Measurements from ENCODE around the gene PYGB. TPM values are rescaled to one million over a fixed set of nuclear protein-coding genes. Genes with fewer than 3 reads are reported as not detected.
"Not testable (repeated sequence)": the region's sequence is repeated elsewhere in the genome, so short reads cannot be mapped to it uniquely, and the experiment has no call there.

PYGB gene
- total RNA-seq, 1 experiment from 2014 or later, result 288 TPM

DNA sequence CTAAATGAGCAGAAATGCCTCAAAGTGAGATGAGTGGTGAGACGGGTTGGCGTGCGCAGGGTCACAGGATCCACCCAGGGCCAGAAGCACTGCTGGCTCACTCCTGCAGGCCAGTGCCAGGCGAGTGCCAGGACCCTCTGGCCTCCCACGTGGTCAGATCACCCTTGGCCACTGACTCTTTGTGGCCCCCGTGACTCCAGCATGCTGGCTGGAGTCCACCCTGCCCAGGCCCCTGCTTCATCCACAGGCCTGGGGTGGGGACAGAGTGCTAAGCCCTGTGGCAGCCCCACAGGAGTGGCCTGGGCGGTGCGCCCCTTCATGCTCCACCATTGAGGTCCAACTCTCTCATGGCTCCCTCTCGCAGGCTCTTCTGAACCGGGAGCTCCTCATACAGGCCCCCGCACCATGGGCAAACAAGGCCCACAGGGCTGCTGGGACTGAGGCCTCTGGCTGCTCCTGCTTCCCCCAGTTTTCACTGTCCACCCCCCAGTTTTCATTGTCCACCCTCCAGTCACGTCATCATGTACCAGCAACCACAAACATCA is 81.1 kb downstream of the PYGB start:
- in situ Hi-C loops (cut with HindIII; ENCODE audit: low pct_unique_long_range_greater_than_20kb, low sequenced_read_pairs), result no loop called here

DNA sequence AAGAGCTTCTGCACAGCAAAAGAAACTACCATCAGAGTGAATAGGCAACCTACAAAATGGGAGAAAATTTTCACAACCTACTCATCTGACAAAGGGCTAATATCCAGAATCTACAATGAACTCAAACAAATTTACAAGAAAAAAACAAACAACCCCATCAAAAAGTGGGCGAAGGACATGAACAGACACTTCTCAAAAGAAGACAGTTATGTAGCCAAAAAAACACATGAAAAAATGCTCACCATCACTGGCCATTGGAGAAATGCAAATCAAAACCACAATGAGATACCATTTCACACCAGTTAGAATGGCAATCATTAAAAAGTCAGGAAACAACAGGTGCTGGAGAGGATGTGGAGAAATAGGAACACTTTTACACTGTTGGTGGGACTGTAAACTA is 87.1 kb downstream of the PYGB start:
- in situ Hi-C loops (cut with HindIII; ENCODE audit: low pct_unique_long_range_greater_than_20kb, low sequenced_read_pairs); DNase-seq (ENCODE audit: low read depth): not testable (repeated sequence)

More for the DNA sequence above, 81.1 kb downstream of the PYGB start:
- no peak for DNase-seq (ENCODE audit: low read depth)

DNA sequence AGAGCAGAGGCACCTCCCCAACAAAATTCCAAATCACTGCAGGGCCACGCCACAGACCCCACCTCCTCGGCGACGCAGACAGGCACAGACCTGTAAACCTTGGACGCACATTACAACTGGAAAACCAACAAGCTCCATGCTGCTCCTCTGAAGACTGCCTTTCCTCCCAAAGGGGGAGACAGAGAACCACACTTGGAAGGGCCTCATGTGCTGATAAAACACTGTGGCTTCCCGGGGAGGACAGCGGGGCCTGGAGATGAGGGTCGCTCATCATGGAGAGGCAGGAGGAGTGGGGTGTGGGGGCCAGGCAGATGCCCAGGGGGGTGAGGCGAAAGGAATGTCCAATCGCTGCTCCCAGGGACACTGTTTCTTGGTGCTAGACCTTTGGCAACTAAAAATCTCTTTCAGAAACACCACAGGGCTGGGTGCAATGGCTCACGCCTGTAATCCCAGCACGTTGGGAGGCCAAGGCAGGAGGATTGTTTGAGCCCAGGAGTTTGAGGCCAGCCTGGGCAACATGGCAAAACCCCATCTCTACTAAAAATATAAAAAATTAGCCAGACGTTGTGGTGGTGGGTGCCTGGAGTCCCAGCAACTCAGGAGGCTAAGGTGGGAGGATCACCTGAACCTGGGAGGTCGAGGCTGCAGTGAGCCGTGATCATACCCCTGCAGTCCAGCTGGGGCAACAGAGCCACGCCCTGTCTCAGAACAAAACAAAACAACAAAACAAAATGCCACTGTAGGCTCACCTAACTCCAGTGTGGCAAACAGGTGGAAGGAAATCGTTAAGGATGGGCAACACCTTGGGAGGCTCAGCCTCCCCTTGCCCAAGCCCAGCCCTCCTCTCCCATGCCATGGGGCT is 88.9 kb downstream of the PYGB start:
- in situ Hi-C loops (cut with HindIII; ENCODE audit: low pct_unique_long_range_greater_than_20kb, low sequenced_read_pairs), result no loop called here
- no peak for DNase-seq (ENCODE audit: low read depth)

DNA sequence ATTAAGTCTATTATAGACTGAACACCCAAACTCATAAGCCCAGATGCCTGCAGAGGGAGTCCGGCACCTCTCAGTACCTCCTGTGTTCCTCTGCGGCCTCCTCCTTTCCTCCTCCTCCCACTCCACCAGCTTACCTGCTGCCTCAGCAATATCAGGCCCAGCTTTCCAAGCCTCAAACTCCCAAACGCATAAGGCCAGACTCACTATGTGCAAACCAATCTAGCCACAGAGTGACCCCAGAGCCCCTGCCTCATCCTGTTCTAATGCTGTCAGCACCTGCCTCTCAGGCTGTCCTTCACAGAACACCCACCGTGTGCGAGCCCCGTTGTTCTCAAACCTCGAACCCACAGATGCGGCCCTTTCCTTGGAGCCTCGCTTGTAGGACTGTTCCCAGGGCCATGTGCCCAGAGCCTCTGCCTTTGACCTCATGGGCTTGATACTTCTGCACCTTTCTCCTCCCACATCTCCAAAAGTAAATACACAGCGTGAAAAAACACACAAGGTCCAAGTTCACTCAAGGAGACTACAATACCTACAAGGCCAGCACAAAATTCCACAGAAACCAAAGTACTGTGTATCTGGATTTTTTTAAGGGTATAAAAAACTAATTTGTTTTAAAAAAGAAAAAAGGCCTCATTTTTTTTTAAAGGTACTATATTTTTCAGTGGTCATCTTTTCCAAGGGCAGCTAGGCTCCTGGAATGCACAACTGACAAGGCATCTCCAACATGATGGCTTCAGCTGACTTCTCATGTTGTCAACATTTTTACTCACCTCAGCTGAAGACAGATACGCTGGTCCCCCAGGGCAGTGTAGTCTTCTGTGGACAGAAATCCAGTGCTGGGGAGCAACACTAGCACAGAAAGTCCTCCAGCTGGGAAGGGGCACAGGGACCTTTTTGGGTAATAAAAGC is 90.5 kb downstream of the PYGB start:
- DNase-seq (ENCODE audit: low read depth), result no peak
- in situ Hi-C loops (cut with HindIII; ENCODE audit: low pct_unique_long_range_greater_than_20kb, low sequenced_read_pairs), result no loop called here

DNA sequence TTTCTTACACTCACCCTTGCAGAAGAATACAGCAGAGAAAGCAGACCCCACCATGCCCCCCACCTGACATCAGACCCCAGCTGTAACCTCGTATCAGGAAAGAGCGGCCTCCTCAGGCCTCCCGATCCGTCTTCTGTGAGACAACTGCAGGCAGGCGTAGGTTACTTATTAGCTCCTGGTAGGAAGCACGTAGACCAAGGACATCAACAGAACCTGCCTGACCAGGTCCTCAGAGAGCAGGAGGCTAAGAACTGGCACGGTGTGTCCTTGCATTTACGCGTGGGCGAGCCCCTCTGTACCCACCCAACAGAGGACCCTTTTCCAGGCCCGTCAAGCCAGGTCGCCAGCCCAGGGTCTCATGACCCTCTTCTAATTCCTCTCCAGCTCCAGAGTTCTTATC is 91.7 kb downstream of the PYGB start:
- DNase-seq (ENCODE audit: low read depth), result no peak

GRCh38 chr20:25340380-25340779 is 92.5 kb downstream of the PYGB start:
- in situ Hi-C loops (cut with HindIII; ENCODE audit: low pct_unique_long_range_greater_than_20kb, low sequenced_read_pairs), result no loop called here
- no peak for DNase-seq (ENCODE audit: low read depth)

More for the DNA sequence above, 91.7 kb downstream of the PYGB start:
- in situ Hi-C loops (cut with HindIII; ENCODE audit: low pct_unique_long_range_greater_than_20kb, low sequenced_read_pairs), result no loop called here

DNA sequence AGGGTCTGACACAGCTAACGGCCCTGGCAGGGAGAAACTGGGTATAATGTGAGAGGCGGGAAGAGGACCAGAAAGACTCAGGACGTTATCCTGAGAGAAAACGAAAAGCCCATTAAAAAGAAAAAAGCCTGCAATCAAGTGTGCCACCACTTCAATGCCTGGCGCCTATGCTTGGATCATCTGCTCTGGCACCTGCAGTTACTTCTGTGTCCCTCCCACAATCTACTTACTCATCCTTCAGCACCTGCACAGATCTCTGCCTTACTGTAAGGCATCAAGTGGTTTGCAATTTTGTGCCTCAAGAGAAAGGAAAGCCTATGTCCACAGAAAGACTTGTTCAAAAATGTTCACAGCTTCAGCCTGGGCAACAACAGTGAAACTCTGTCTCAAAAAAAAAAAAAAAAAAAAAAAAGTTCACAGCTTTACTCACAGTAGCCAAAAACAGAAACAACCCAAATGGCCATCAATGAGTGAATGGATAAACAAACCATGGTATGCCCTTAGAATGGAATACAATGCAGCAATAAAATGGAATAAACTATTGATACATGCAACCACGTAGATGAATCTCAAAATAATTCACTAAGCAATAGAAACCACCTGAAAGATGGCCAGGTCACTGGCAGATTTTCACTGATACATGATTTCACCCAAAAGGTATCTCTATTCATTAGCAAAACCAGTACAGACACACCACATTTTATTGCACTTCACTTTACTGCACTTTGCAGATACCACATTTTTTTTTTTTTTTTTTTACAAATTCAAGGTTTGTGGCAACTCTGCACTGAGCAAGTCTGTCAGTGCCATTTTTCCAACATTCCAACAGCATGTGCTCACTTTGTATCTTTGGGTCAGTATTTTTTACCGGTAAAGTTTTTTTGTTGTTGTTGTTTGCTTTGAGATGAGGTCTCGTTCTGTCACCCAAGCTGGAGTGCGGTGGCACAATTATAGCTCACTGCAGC is 94.1 kb downstream of the PYGB start:
- DNase-seq (ENCODE audit: low read depth), result no peak

DNA sequence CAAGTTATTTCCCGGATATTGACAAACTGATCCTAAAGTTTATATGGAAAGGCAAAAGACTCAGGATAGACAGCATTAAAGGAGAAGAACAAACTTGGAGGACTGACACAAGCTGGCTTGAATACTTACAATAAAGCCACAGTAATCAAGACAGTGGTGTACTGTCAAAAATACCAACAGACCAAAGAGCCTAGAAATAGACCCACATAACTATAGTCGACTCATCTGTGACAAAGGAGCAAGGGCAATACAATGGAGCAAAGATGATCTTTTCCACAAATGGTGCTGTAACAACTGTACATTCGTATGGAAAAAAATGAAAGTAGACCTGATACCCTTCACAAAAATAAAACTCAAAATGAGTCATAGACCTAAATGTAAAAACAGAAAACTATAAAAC is 96.7 kb downstream of the PYGB start:
- in situ Hi-C loops (cut with HindIII; ENCODE audit: low pct_unique_long_range_greater_than_20kb, low sequenced_read_pairs), result no loop called here
- DNase-seq (ENCODE audit: low read depth), result no peak

More for the DNA sequence above, 94.1 kb downstream of the PYGB start:
- in situ Hi-C loops (cut with HindIII; ENCODE audit: low pct_unique_long_range_greater_than_20kb, low sequenced_read_pairs), result no loop called here

DNA sequence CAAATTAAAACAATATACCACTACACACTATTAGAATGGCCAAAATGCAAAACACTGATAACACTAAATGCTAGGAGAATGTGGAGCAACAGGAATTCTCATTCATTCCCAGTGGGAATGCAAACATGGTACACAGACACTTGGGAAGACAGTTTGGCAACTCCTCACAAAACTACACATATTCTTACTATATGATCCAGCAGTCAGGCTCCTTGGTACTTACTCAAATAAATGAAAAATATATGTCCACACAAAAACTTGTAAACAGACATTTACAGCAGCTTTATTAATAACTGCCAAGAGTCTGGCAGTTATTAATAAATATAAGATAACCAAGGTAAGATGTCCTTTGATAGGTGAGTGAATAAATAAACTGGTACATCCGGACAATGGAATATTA is 97.8 kb downstream of the PYGB start:
- in situ Hi-C loops (cut with HindIII; ENCODE audit: low pct_unique_long_range_greater_than_20kb, low sequenced_read_pairs), result no loop called here
- DNase-seq (ENCODE audit: low read depth), result no peak

GRCh38 chr20:25346349-25346748 is 98.5 kb downstream of the PYGB start:
- in situ Hi-C loops (cut with HindIII; ENCODE audit: low pct_unique_long_range_greater_than_20kb, low sequenced_read_pairs), result no loop called here
- DNase-seq (ENCODE audit: low read depth), result no peak

Other genes with a start within 250 kb of the PYGB start
- 17.6 and 18.0 TPM in 2 replicates for gene ACSS1, start 189.9 kb upstream of the PYGB start, total RNA-seq (2014; rRNA removed; shearing (Covaris generic); ENCODE audit: low replicate concordance)
- not detected in 2 replicates for gene VSX1, start 165.9 kb upstream of the PYGB start, total RNA-seq (2014; rRNA removed; shearing (Covaris generic); ENCODE audit: low replicate concordance)
- 88.4 and 122 TPM in 2 replicates for gene ENTPD6, start 52.4 kb upstream of the PYGB start, total RNA-seq (2014; rRNA removed; shearing (Covaris generic); ENCODE audit: low replicate concordance)
- 24.4 and 29.7 TPM in 2 replicates for gene ABHD12, start 142.8 kb downstream of the PYGB start, total RNA-seq (2014; rRNA removed; shearing (Covaris generic); ENCODE audit: low replicate concordance)
- gene GINS1, start 159.6 kb downstream of the PYGB start, total RNA-seq (2014; rRNA removed; shearing (Covaris generic); ENCODE audit: low replicate concordance), result 14.9 and 17.1 TPM in 2 replicates